ENCODE results near the gene TCAIM. TPM values are rescaled to one million over a fixed set of nuclear protein-coding genes. Genes with fewer than 3 reads are reported as not detected.
A peak's percentile ranks its signal among the peaks of the same experiment; 100 is the strongest.

The TCAIM gene
- total and polyA plus RNA-seq, 10 of the 15 experiments (the other 5 are each of a cell fraction or from before 2014, with no cell fraction given), result 14.5 to 22.9 (median 17.8) TPM

- Histone ChIP-seq H4K20me1 (ENCODE audit: control insufficient read depth, insufficient read depth) (no peaks in the 10 kb centered on the region), H3K4me1 (ENCODE audit: control insufficient read depth, insufficient read depth, low read length) (peaks cover 14% of the 10 kb centered on the region), H3K27me3 (replicated peaks in 1 of 2; ENCODE audit: control insufficient read depth in 2 of 2, insufficient read depth in 2 of 2, low read length in 1 of 2) (no peaks in the 10 kb centered on the region), H2AFZ (ENCODE audit: control insufficient read depth, low read depth, low read length) (no peak overlapping the region), H3K4me2 (ENCODE audit: control insufficient read depth, insufficient read depth) (no peak overlapping the region), H3K36me3 (ENCODE audit: control insufficient read depth in 2 of 2, insufficient read depth in 2 of 2, low read length in 1 of 2) (peaks cover 16 to 27% of the 10 kb centered on the region in 2 experiments), H3K27ac (ENCODE audit: control insufficient read depth, insufficient read depth) (no peak overlapping the region), H3K9ac (ENCODE audit: control insufficient read depth, insufficient read depth, low read length) (no peak overlapping the region), H3K79me2 (ENCODE audit: control insufficient read depth, insufficient read depth, low read length) (no peaks in the 10 kb centered on the region), H3K4me3 (no peak overlapping the region), H3K9me3 (replicated peaks; ENCODE audit: control insufficient read depth, insufficient read depth, low read length) (no peaks in the 10 kb centered on the region; the same call in 2 of the 3 replicates)
- ChIA-PET CTCF (interaction anchor here (0.6 kb wide), 1 partner anchor 80 kb away, joined by 3 read pairs; no protein-coding TSS in a partner anchor), RAD21 (ENCODE audit: unreplicated experiment) (no interaction called here), SMC1A (ENCODE audit: uncharacterized antibody, unreplicated experiment) (interaction anchor here (0.6 kb wide), 1 partner anchor 49 kb away, joined by 3 read pairs; no protein-coding TSS in a partner anchor), POLR2A (interaction anchor here (0.8 kb wide), 1 partner anchor 33 kb away, joined by 3 read pairs; no protein-coding TSS in a partner anchor)
- 96% methylated on average over 7 of the region's 7 CpGs for WGBS (ENCODE audit: insufficient coverage, insufficient replicate concordance, low lambda C conversion rate, missing lambda C conversion rate)
- DNase-seq (ENCODE audit: low read depth, low spot score), result no peak
- no peak for FAIRE-seq
- BruUV-seq (replicated peaks), result TSS peak; percentile 5
- ATAC-seq, result no peak
- in situ Hi-C loops (cut with MboI), result no loop called here
- intact Hi-C loops (cut with micrococcal nuclease; ENCODE audit: unreplicated experiment), result no loop called here
- no peak for TF ChIP-seq REST (IDR thresholded peaks at IDR 0.05; ENCODE audit: low read depth, low read length)
- no peak for TF ChIP-seq ZNF687 (IDR thresholded peaks at IDR 0.05)
- TF ChIP-seq HSF1 (IDR thresholded peaks at IDR 0.05; ENCODE audit: low read depth, low read length), result no peak
- no peak for TF ChIP-seq SUPT20H (IDR thresholded peaks at IDR 0.05; ENCODE audit: borderline replicate concordance, control insufficient read depth, low read depth, low read length)
- TF ChIP-seq BMI1 (IDR thresholded peaks at IDR 0.05; ENCODE audit: borderline replicate concordance), result no peak
- TF ChIP-seq MYB (IDR thresholded peaks at IDR 0.05; ENCODE audit: borderline replicate concordance, low read depth, low read length), result no peak
- TF ChIP-seq ZBTB4 (CRISPR knock-in tag; IDR thresholded peaks at IDR 0.05), result no peak
- TF ChIP-seq HCFC1 (IDR thresholded peaks at IDR 0.05; ENCODE audit: low read length), result no peak
- TF ChIP-seq PML (IDR thresholded peaks at IDR 0.05; ENCODE audit: low read length), result no peak
Observed at GRCh38 chr3:44444896-44445691, 106.5 kb downstream of the TCAIM start.

Data from GM12878 (cell line).